Adrenal gland (tissue), 5 donors: ENCODE measurements around the gene MMD.

Experiments used
- POLR2A ChIP-seq, 2 donors: fragments of 450-650 bp; IDR thresholded peaks; one replicate each; pipeline ENCODE4 v1.6.1; 2017; ENCODE audit warnings: antibody characterized with exemption in 2 of 2, mild to moderate bottlenecking in 2 of 2, moderate library complexity in 1 of 2
- TF ChIP-seq, protein P1 (sequence below), 6 experiments: fragments of 450-650 bp in 4 of 6; fragments of 200-600 bp in 2 of 6; sonication (generic) in 1 of 6; IDR thresholded peaks; 1 replicate in 5 of 6; 2 replicates in 1 of 6; pipeline versions ENCODE4 v1.5.1 to v1.8.0; 2016 to 2021; ENCODE audit warnings: antibody characterized with exemption in 6 of 6, mild to moderate bottlenecking in 2 of 6, moderate library complexity in 1 of 6
- donor health status: DM: no; HTN: no; CAD: no.

DNA sequence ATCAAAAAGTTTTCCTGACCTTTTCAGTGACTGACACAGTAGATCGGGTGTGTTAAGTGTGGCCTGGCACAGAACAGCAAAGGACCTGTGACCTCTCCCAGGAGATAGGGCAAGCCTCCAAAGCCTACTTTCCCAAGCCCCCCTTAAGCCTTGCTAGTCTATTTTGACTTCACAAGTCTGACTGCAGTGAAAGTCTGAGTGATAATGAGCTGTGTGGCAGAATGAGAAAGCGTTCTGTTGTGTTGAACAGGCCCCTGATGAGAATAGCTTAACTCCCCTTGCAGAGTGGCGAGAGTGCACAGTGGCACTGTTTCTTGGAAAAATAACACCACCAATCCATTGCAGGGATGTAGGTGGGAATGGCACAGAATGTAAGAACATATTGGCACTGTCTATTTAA lies 32.8 kb downstream of the MMD start:
- TF ChIP-seq POLR2A (IDR thresholded peaks at IDR 0.05) = no peak
- TF ChIP-seq, protein P1, sequence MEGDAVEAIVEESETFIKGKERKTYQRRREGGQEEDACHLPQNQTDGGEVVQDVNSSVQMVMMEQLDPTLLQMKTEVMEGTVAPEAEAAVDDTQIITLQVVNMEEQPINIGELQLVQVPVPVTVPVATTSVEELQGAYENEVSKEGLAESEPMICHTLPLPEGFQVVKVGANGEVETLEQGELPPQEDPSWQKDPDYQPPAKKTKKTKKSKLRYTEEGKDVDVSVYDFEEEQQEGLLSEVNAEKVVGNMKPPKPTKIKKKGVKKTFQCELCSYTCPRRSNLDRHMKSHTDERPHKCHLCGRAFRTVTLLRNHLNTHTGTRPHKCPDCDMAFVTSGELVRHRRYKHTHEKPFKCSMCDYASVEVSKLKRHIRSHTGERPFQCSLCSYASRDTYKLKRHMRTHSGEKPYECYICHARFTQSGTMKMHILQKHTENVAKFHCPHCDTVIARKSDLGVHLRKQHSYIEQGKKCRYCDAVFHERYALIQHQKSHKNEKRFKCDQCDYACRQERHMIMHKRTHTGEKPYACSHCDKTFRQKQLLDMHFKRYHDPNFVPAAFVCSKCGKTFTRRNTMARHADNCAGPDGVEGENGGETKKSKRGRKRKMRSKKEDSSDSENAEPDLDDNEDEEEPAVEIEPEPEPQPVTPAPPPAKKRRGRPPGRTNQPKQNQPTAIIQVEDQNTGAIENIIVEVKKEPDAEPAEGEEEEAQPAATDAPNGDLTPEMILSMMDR (IDR thresholded peaks at IDR 0.05) = no peak
